NB4 (cell line): Measurements from ENCODE around the gene IL36G.

Source experiments
- CTCF ChIP-seq: IDR thresholded peaks from one replicate; pipeline ENCODE4 v1.5.1; 2012; ENCODE audit warnings: low read depth, low read length
- MAX ChIP-seq: IDR thresholded peaks from 2 replicates; pipeline ENCODE4 v1.6.1; 2011; ENCODE audit warnings: low read depth, low read length
- MYC ChIP-seq: IDR thresholded peaks from 2 replicates; pipeline ENCODE4 v1.6.1; 2011; ENCODE audit warnings: low read depth, low read length
- POLR2A ChIP-seq: IDR thresholded peaks from 2 replicates; pipeline ENCODE4 v1.6.1; 2011; ENCODE audit warnings: mild to moderate bottlenecking; ENCODE audit not compliant: insufficient read length; ENCODE audit errors: extremely low read depth

GRCh38 chr2:113032737-113033136, 54.9 kb downstream of the IL36G start:
- TF ChIP-seq CTCF (no peak), POLR2A (no peak), MYC (no peak), MAX (no peak)
